LHCN-M2 (cell line): Measurements from ENCODE around the gene MPND. TPM values are rescaled to one million over a fixed set of nuclear protein-coding genes. Genes with fewer than 3 reads are reported as not detected.

Experiments
- DNase-seq: peaks from one replicate; pipeline ENCODE4 v3.0.0-alpha.2; 2012; ENCODE audit warnings: low read depth
- total RNA-seq: library from RNA; depleted of rRNA; stranded (reverse); fragments of >200 nt; gene quantifications from 2 replicates; pipeline ENCODE4 v1.2.3, GENCODE V29; 2014

Gene MPND
- total RNA-seq, 1 experiment from 2014 or later, result 5.1 TPM

GRCh38 chr19:4365791-4366665, 22.7 kb downstream of the MPND start:
- no peak for DNase-seq

- DNase-seq, result no peak
Measured at GRCh38 chr19:4366666-4367335, 23.4 kb downstream of the MPND start.

GRCh38 chr19:4367336-4367723, 24.0 kb downstream of the MPND start:
- no peak for DNase-seq

GRCh38 chr19:4367781-4368127, 24.4 kb downstream of the MPND start:
- no peak for DNase-seq

- no peak for DNase-seq
Measured at GRCh38 chr19:4368128-4368820, 24.9 kb downstream of the MPND start.

- no peak for DNase-seq
Measured at GRCh38 chr19:4369109-4369887, 25.9 kb downstream of the MPND start.

- no peak for DNase-seq
Measured at GRCh38 chr19:4369888-4370260, 26.5 kb downstream of the MPND start.

GRCh38 chr19:4370418-4371041, 27.2 kb downstream of the MPND start:
- DNase-seq, result no peak

- DNase-seq, result peak; percentile 90
Measured at GRCh38 chr19:4371247-4372164, 28.1 kb downstream of the MPND start.

GRCh38 chr19:4372165-4373012, 29.0 kb downstream of the MPND start:
- no peak for DNase-seq

- DNase-seq, result no peak
Measured at GRCh38 chr19:4373013-4373367, 29.6 kb downstream of the MPND start.

- DNase-seq, result no peak
Measured at GRCh38 chr19:4373601-4374497, 30.5 kb downstream of the MPND start.

GRCh38 chr19:4374498-4375163, 31.3 kb downstream of the MPND start:
- DNase-seq, result peak; percentile 95

GRCh38 chr19:4375164-4376027, 32.0 kb downstream of the MPND start:
- peak; percentile 89 for DNase-seq

- DNase-seq, result no peak
Measured at GRCh38 chr19:4376028-4376670, 32.8 kb downstream of the MPND start.

GRCh38 chr19:4376671-4376990, 33.3 kb downstream of the MPND start:
- no peak for DNase-seq
